ENCODE measurements around the gene ADGRG6.
A peak's percentile ranks its signal among the peaks of the same experiment; 100 is the strongest.

ADGRG6 gene

DNA sequence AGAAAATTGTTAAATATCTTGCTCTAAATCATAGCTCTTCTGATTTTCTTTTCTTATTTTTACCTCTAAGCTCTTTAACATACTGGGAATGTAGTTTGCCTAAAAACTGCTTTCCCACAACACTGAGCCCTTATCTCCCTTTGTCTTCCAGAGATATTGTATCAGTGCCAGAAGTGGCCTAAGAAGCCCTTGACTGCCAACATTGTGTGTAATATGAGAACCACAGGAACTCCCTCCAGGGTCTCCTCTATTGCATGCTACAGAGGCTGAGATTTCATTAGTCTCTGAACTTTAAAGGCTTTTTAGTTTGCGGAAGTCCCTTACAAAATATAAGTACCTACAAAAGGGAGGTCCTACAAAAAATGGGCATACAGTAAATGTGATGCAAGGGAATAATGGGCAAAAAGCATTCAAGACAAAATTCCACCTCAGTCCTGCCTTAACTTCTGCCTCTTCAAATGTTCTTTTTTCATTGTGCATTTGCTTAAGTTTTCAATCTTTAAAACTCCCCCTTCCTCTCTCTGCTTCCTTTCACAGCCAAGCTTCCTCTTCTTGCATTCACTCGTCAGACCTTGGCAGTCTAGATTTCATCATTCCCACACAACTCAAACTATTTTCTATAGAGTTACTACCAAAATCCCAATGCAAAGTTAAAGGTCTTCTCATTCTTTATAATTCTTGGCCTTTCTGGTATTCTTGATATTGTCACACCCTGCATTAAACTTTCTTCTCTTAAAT lies 76.5 kb downstream of the ADGRG6 start:
- in situ Hi-C loops (cut with HindIII; ENCODE audit: low sequenced_read_pairs) = no loop called here
- H3K4me3 ChIP-seq (ENCODE audit: low read depth, low read length) = no peak overlapping the region
- TF ChIP-seq, protein P1, sequence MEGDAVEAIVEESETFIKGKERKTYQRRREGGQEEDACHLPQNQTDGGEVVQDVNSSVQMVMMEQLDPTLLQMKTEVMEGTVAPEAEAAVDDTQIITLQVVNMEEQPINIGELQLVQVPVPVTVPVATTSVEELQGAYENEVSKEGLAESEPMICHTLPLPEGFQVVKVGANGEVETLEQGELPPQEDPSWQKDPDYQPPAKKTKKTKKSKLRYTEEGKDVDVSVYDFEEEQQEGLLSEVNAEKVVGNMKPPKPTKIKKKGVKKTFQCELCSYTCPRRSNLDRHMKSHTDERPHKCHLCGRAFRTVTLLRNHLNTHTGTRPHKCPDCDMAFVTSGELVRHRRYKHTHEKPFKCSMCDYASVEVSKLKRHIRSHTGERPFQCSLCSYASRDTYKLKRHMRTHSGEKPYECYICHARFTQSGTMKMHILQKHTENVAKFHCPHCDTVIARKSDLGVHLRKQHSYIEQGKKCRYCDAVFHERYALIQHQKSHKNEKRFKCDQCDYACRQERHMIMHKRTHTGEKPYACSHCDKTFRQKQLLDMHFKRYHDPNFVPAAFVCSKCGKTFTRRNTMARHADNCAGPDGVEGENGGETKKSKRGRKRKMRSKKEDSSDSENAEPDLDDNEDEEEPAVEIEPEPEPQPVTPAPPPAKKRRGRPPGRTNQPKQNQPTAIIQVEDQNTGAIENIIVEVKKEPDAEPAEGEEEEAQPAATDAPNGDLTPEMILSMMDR (IDR thresholded peaks at IDR 0.05; ENCODE audit: low read depth, low read length, missing control alignments) = no peak
- peak; percentile 91 for DNase-seq (ENCODE audit: low read depth)

DNA sequence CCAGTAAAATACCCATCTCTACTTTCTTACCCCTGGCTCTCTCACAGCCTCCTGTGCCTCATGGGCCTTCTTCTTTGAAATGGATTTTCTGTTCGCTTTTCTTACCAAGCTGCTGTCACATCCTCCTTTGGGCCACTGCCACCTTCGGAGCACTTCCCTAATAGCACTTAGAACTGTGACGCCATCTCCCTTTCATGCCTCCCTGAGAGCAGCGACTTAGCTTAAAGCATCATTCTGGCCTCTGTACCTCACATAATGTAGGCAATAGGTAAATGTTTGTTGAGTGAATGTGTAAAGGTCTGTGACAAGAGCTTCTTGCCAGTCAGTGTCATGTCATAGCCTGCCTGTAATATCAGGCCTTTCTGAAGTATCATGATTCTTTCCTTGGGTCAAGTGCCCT lies 78.8 kb downstream of the ADGRG6 start:
- TF ChIP-seq, protein P1 (IDR thresholded peaks at IDR 0.05; ENCODE audit: low read depth, low read length, missing control alignments) = no peak
- in situ Hi-C loops (cut with HindIII; ENCODE audit: low sequenced_read_pairs) = no loop called here

GRCh38 chr6:142381181-142381580 lies 79.4 kb downstream of the ADGRG6 start:
- no peak overlapping the region for H3K4me3 ChIP-seq (ENCODE audit: low read depth, low read length)
- no peak for DNase-seq (ENCODE audit: low read depth)
- in situ Hi-C loops (cut with HindIII; ENCODE audit: low sequenced_read_pairs) = no loop called here
- TF ChIP-seq, protein P1 (IDR thresholded peaks at IDR 0.05; ENCODE audit: low read depth, low read length, missing control alignments) = no peak

More for the DNA sequence above, 78.8 kb downstream of the ADGRG6 start:
- DNase-seq (ENCODE audit: low read depth) = no peak
- H3K4me3 ChIP-seq (ENCODE audit: low read depth, low read length) = no peak overlapping the region

DNA sequence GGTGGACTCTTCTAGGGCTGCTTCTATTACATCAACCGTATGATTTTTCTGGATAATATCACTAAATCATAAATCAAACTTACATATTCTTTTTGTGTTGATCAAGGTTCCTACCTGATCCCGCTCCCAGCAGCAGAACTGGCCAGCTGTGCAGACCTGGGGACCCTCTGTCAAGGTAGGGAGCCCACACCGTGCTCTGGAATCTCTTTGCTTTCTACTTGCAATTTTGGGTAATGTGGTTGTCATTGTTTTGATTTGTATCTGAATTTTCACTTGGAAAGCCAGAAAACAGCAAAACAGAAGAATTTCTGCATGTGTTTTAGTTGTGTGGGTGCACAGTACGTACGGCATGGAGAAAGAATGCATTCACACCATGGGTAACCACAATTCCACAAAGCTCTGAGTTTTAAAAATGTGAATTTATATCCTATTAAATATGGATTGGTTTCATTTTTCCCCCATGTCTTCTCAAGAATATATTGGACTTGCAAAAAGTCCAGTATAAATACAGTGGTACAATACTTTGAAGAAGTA lies 80.1 kb downstream of the ADGRG6 start:
- DNase-seq (ENCODE audit: low read depth) = peak; percentile 29
- TF ChIP-seq, protein P1 (IDR thresholded peaks at IDR 0.05; ENCODE audit: low read depth, low read length, missing control alignments) = no peak
- in situ Hi-C loops (cut with HindIII; ENCODE audit: low sequenced_read_pairs) = no loop called here
- H3K4me3 ChIP-seq (ENCODE audit: low read depth, low read length) = no peak overlapping the region

DNA sequence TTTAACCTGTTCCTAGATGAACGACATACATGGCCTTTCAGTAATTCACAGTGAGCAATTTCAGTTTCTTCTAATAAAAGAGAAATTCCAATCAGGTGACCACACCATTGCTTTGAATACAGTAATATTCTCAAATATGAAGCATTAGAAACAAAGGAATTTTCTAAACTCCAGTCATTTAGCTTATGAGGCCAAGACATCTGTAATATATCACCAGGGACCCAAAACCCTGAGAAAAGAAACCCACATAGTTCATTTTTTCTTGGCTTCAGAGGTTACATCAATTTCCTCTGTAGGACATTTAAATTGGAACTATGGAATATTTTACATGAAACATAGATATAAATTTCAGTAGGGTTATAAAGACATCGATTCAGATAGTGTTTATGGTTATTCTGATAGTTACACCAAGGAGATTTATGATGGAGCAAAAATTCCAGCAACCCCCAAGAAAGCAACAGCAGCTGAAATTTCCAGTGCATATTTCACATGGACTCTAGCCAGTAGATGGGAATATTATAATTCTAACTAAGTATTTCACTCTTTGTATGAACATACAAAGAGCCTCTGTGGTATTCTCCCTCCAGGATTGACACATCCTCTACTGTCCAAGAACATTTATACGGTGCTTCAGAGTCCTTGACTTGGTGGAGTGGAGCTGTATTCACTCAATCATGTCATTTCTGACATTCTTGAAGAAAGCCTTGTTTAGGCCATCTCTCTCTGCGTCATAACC lies 82.9 kb downstream of the ADGRG6 start:
- H3K4me3 ChIP-seq (ENCODE audit: low read depth, low read length) = no peak overlapping the region
- TF ChIP-seq, protein P1 (IDR thresholded peaks at IDR 0.05; ENCODE audit: low read depth, low read length, missing control alignments) = no peak
- DNase-seq (ENCODE audit: low read depth) = no peak
- in situ Hi-C loops (cut with HindIII; ENCODE audit: low sequenced_read_pairs) = no loop called here

DNA sequence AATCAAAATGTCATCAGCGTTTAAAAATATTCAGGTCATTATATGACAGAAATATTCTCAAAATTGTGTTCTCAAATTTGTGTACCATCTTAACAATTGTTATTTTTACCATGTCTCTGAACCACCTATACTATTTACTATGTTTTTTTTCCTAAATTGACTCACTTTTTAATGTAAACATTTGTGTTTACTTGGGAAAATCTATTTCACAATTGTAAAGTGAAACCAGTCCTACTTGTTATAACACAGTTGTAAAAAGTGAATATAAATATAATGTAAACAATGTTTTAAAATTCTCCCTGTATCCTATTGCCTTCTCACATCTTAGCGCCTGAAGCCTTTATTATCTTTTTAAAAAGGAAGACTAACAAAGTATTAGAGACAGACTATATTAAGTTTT lies 83.5 kb downstream of the ADGRG6 start:
- DNase-seq (ENCODE audit: low read depth) = no peak
- in situ Hi-C loops (cut with HindIII; ENCODE audit: low sequenced_read_pairs) = no loop called here
- no peak overlapping the region for H3K4me3 ChIP-seq (ENCODE audit: low read depth, low read length)
- TF ChIP-seq, protein P1 (IDR thresholded peaks at IDR 0.05; ENCODE audit: low read depth, low read length, missing control alignments) = no peak

Data from astrocyte of the cerebellum (primary cell).